RWPE1 (cell line): ENCODE measurements around the gene CATSPER3.

Experiments used
- CTCF ChIA-PET: fragments of 350-600 bp; sonication (Branson Sonifier 250); formaldehyde crosslinking; extraction: SDS; loops from one replicate; lab custom pipeline; 2021; lab: Yijun Ruan, JAX
- POLR2A ChIA-PET: fragments of 400-600 bp; formaldehyde crosslinking; extraction: SDS; loops from one replicate; lab custom pipeline; 2020; ENCODE audit warnings: antibody characterized with exemption; ENCODE audit not compliant: low non-redundant PET; lab: Yijun Ruan, JAX
- DNase-seq: peaks from one replicate; pipeline ENCODE4 v3.0.0; 2012; ENCODE audit warnings: low spot score
- H3K27ac ChIP-seq: fragments of 450-650 bp; 2 replicates; pipeline ENCODE4 v1.5.1; 2017
- CTCF ChIP-seq: fragments of 450-650 bp; conservative IDR thresholded peaks from 2 replicates; pipeline ENCODE4 v1.5.1; 2017; ENCODE audit warnings: low read depth, mild to moderate bottlenecking

CATSPER3 gene

GRCh38 chr5:134967607-134968006 is at the start of gene CATSPER3:
CATSPER3 (plus strand) TSS chr5:134967907; CDS start chr5:134967992, 85 bp downstream.
- no peak for TF ChIP-seq CTCF
- POLR2A ChIA-PET, result no interaction called here
- H3K27ac ChIP-seq, result no peak within 1 kb of the TSS
- no peak for DNase-seq
- CTCF ChIA-PET, result no interaction called here

- no peak overlapping the region for H3K27ac ChIP-seq
- CTCF ChIA-PET, result interaction anchor here (0.6 to 0.9 kb wide), 2 partner anchors 8 to 23 kb away, joined by 6 read pairs; no protein-coding TSS in a partner anchor
- DNase-seq, result no peak
- POLR2A ChIA-PET, result no interaction called here
- no peak for TF ChIP-seq CTCF
These were observed 48.8 kb upstream of the CATSPER3 start for GRCh38 chr5:134918861-134919260.

- POLR2A ChIA-PET, result no interaction called here
- CTCF ChIA-PET, result interaction anchor here (0.5 to 0.6 kb wide), 2 partner anchors 50 to 718 kb away, joined by 3 to 4 read pairs; no protein-coding TSS in a partner anchor
- H3K27ac ChIP-seq, result no peak overlapping the region
- no peak for DNase-seq
- TF ChIP-seq CTCF, result no peak
These were observed 46.7 kb upstream of the CATSPER3 start for GRCh38 chr5:134920848-134921575.

DNA sequence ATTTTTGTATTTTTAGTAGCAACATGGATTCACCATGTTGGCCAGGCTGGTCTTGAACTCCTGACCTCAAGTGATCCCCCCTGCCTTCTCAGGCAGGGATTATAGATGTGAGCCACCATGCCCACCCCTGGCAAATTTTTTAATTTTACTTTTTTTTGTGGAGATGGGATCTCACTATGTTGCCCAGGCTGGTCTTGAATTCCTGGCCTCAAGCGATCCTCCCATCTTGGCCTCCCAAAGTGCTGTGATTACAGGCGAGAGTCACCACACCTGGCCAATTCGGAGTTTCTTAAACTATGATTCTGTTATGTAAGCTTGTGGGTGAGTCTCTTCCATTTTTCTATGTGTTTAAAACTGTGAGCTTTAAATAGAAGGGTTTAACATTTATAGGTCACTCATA is 35.2 kb upstream of the CATSPER3 start:
- TF ChIP-seq CTCF, result no peak
- POLR2A ChIA-PET, result no interaction called here

GRCh38 chr5:134934202-134934601 is 33.5 kb upstream of the CATSPER3 start:
- CTCF ChIA-PET, result interaction anchor here (0.7 to 1.6 kb wide), 2 partner anchors 14 to 257 kb away, joined by 3 to 10 read pairs; no protein-coding TSS in a partner anchor
- no peak overlapping the region for H3K27ac ChIP-seq
- DNase-seq, result no peak
- POLR2A ChIA-PET, result no interaction called here
- no peak for TF ChIP-seq CTCF

More for the DNA sequence above, 35.2 kb upstream of the CATSPER3 start:
- no peak overlapping the region for H3K27ac ChIP-seq
- CTCF ChIA-PET, result interaction anchor here (0.5 to 1.1 kb wide), 4 partner anchors 23 to 1843 kb away, joined by 3 to 4 read pairs (median 3); no protein-coding TSS in a partner anchor
- DNase-seq, result no peak

DNA sequence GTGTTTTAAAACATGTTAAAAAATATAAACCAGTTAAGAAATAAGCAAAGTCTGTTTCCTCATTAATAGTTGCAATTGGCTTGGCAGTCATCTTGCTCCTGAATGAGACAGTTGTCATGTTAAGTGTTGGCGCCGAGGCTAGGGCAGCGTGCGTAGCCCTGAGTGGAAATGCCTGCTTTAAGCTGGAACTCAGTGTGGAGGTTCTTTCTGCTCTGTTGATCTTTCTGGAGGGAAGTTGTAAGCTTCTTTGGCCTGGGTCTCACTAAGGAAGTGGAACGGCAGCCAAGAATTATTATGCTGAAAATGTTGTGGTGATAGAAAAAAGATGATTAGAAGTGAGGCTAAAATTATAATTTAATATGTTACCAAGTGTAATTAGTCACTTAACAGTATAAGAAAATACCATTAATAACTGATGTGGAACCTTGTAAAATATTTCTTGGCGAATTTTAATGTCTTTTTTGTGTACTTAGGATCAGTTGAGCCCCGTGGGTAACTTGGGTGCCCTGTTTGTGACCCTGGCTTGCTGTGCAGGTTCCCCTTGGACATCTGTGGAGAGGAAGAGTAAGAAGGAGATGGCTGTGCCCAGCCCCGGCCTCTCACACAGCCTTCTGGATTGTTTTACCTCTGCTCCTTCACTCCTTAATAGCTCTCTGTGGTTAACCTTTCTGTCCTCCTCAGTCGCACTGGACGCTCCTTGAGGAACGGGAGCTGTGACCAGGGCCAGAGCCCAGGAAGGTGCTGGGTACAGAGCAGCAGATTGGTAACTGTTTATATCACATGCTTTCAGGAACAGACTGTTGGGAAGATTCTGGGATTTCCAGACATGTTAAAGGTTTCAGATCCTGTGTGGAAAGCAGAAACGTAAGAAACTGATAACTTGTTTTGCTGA is 31.8 kb upstream of the CATSPER3 start:
- no peak for DNase-seq
- ChIA-PET POLR2A (no interaction called here), CTCF (interaction anchor here (0.6 kb wide), 1 partner anchor 360 kb away, joined by 3 read pairs; no protein-coding TSS in a partner anchor)
- no peak overlapping the region for H3K27ac ChIP-seq
- no peak for TF ChIP-seq CTCF
